DND-41 (cell line): ENCODE results near the gene DTL.

Experiments
- EZH2 ChIP-seq: IDR thresholded peaks from 3 replicates; pipeline ENCODE4 v1.6.1; 2012; ENCODE audit warnings: borderline replicate concordance, low read depth, mild to moderate bottlenecking, moderate library complexity, low read length, inconsistent platforms; ENCODE audit not compliant: severe bottlenecking
- TF ChIP-seq, protein P1 (sequence below): IDR thresholded peaks from 2 replicates; pipeline ENCODE4 v1.5.1; 2012; ENCODE audit warnings: borderline replicate concordance, low read length, moderate library complexity, mild to moderate bottlenecking; ENCODE audit not compliant: poor library complexity, severe bottlenecking; ENCODE audit errors: extremely low read depth

- TF ChIP-seq, protein P1, sequence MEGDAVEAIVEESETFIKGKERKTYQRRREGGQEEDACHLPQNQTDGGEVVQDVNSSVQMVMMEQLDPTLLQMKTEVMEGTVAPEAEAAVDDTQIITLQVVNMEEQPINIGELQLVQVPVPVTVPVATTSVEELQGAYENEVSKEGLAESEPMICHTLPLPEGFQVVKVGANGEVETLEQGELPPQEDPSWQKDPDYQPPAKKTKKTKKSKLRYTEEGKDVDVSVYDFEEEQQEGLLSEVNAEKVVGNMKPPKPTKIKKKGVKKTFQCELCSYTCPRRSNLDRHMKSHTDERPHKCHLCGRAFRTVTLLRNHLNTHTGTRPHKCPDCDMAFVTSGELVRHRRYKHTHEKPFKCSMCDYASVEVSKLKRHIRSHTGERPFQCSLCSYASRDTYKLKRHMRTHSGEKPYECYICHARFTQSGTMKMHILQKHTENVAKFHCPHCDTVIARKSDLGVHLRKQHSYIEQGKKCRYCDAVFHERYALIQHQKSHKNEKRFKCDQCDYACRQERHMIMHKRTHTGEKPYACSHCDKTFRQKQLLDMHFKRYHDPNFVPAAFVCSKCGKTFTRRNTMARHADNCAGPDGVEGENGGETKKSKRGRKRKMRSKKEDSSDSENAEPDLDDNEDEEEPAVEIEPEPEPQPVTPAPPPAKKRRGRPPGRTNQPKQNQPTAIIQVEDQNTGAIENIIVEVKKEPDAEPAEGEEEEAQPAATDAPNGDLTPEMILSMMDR = no peak
- TF ChIP-seq EZH2 = no peak
These were observed 2.4 kb downstream of the DTL start for GRCh38 chr1:212037900-212038299.
